ENCODE measurements around the gene TTC7B. TPM values are rescaled to one million over a fixed set of nuclear protein-coding genes. Genes with fewer than 3 reads are reported as not detected.

The TTC7B gene
- total and polyA plus RNA-seq, 2 experiments from 2014 or later, result 68.1 to 75.8 TPM

DNA sequence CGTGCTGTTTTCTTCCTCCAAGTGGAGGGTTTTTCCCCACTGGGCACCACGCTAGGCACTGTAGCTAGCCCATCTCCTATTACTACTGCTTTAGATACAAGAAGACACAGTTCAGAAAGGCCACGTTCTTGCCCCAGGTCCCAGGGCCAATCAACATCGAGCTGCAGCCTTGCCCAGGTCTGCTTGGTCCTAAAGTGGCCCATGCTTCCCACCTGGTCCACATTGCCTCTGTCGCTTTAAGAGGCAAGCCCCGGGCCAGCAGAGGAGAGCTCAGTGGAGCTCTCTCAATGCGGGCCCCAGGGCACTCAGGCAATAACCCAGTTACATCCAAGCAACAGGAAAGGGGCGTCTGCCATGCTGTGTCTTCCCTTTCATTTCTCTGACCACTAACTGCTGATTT is 271.3 kb downstream of the TTC7B start:
- peaks cover 10% of the 10 kb centered on the region for H3K4me1 ChIP-seq (ENCODE audit: low read depth)
- H3K27ac ChIP-seq, result no peak overlapping the region
- no peaks in the 10 kb centered on the region for H3K27me3 ChIP-seq
- no peak for DNase-seq (ENCODE audit: low read depth in 1 of 2, low spot score in 1 of 2)
- H3K4me3 ChIP-seq, result no peak overlapping the region
- H3K36me3 ChIP-seq, result no peaks in the 10 kb centered on the region
- TF ChIP-seq, protein P1, sequence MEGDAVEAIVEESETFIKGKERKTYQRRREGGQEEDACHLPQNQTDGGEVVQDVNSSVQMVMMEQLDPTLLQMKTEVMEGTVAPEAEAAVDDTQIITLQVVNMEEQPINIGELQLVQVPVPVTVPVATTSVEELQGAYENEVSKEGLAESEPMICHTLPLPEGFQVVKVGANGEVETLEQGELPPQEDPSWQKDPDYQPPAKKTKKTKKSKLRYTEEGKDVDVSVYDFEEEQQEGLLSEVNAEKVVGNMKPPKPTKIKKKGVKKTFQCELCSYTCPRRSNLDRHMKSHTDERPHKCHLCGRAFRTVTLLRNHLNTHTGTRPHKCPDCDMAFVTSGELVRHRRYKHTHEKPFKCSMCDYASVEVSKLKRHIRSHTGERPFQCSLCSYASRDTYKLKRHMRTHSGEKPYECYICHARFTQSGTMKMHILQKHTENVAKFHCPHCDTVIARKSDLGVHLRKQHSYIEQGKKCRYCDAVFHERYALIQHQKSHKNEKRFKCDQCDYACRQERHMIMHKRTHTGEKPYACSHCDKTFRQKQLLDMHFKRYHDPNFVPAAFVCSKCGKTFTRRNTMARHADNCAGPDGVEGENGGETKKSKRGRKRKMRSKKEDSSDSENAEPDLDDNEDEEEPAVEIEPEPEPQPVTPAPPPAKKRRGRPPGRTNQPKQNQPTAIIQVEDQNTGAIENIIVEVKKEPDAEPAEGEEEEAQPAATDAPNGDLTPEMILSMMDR (IDR thresholded peaks at IDR 0.05; ENCODE audit: low read depth, low read length), result no peak
- H3K9me3 ChIP-seq (ENCODE audit: low read depth), result no peaks in the 10 kb centered on the region

DNA sequence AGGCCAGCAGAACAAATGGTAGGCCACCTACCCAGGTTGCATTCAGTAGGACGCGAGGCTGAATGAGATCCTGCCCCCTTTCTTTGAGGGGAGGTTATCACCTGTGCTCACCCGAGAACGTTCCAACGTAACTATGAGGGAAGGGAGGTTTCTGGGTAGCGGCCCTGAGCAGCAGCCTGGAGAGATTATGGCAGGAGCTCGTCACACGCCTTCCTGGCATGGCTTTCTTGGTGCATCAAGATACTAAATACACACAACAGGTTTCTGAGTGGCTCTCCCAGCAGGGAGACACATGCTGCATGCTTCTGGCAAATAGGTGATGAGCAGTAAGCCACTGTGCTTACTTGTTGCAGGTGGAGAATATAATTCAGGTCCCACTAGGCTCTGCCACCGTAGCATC is 271.7 kb downstream of the TTC7B start:
- H3K9me3 ChIP-seq (ENCODE audit: low read depth), result no peaks in the 10 kb centered on the region
- H3K36me3 ChIP-seq, result no peaks in the 10 kb centered on the region
- H3K4me1 ChIP-seq (ENCODE audit: low read depth), result peaks cover 10% of the 10 kb centered on the region
- TF ChIP-seq, protein P1 (IDR thresholded peaks at IDR 0.05; ENCODE audit: low read depth, low read length), result no peak
- no peak for DNase-seq (ENCODE audit: low read depth in 1 of 2, low spot score in 1 of 2)
- H3K27ac ChIP-seq, result no peak overlapping the region
- no peak overlapping the region for H3K4me3 ChIP-seq
- no peaks in the 10 kb centered on the region for H3K27me3 ChIP-seq

- H3K9me3 ChIP-seq (ENCODE audit: low read depth), result no peaks in the 10 kb centered on the region
- H3K4me3 ChIP-seq, result no peak overlapping the region
- H3K4me1 ChIP-seq (ENCODE audit: low read depth), result peaks cover 10% of the 10 kb centered on the region
- H3K27ac ChIP-seq, result no peak overlapping the region
- H3K36me3 ChIP-seq, result no peaks in the 10 kb centered on the region
- no peaks in the 10 kb centered on the region for H3K27me3 ChIP-seq
- TF ChIP-seq, protein P1 (IDR thresholded peaks at IDR 0.05; ENCODE audit: low read depth, low read length), result no peak
- DNase-seq (ENCODE audit: low read depth in 1 of 2, low spot score in 1 of 2), result no peak
Observed at GRCh38 chr14:90543876-90544275, 272.4 kb downstream of the TTC7B start.

GRCh38 chr14:90541076-90541634 is 275.1 kb downstream of the TTC7B start:
- no peak for DNase-seq (ENCODE audit: low read depth in 1 of 2, low spot score in 1 of 2)
- Histone ChIP-seq H3K4me3 (no peak overlapping the region), H3K36me3 (no peaks in the 10 kb centered on the region), H3K9me3 (ENCODE audit: low read depth) (no peaks in the 10 kb centered on the region), H3K4me1 (ENCODE audit: low read depth) (peaks cover 6% of the 10 kb centered on the region), H3K27me3 (no peaks in the 10 kb centered on the region), H3K27ac (no peak overlapping the region)
- TF ChIP-seq, protein P1 (IDR thresholded peaks at IDR 0.05; ENCODE audit: low read depth, low read length), result no peak

DNA sequence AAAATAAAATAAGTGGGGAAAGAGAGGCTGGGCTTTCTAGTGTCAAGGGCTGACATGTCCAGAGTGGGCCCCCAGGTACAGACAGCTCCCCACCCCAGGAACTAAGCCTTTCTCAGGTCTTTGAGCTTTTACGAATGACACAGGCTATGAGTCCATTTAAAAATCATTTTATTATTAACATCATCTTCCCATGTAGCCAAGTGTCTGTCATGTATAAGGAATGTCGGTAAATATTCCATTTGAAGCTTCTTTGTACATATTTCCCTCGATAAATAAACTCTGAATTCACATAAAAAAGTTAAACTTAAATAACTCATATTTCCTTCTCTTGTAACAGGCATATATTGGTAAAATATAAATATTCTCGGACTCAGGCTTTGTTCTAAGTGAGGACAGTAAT is 275.8 kb downstream of the TTC7B start:
- Histone ChIP-seq H3K36me3 (no peaks in the 10 kb centered on the region), H3K4me3 (no peak overlapping the region), H3K9me3 (ENCODE audit: low read depth) (no peaks in the 10 kb centered on the region), H3K27me3 (no peaks in the 10 kb centered on the region), H3K27ac (no peak overlapping the region), H3K4me1 (ENCODE audit: low read depth) (no peaks in the 10 kb centered on the region)
- no peak for DNase-seq (ENCODE audit: low read depth in 1 of 2, low spot score in 1 of 2)
- TF ChIP-seq, protein P1 (IDR thresholded peaks at IDR 0.05; ENCODE audit: low read depth, low read length), result no peak

Data from cardiac muscle cell (in vitro differentiated cells and primary cell).